ENCODE results near the gene PICALM. TPM values are rescaled to one million over a fixed set of nuclear protein-coding genes. Genes with fewer than 3 reads are reported as not detected.
A peak's percentile ranks its signal among the peaks of the same experiment; 100 is the strongest.

PICALM gene
- polyA plus RNA-seq (2011; rRNA removed) (294 and 303 TPM in 2 replicates), polyA minus RNA-seq (2011; rRNA and poly(A)+ RNA removed) (361 and 502 TPM in 2 replicates)

- TF ChIP-seq, protein P1, sequence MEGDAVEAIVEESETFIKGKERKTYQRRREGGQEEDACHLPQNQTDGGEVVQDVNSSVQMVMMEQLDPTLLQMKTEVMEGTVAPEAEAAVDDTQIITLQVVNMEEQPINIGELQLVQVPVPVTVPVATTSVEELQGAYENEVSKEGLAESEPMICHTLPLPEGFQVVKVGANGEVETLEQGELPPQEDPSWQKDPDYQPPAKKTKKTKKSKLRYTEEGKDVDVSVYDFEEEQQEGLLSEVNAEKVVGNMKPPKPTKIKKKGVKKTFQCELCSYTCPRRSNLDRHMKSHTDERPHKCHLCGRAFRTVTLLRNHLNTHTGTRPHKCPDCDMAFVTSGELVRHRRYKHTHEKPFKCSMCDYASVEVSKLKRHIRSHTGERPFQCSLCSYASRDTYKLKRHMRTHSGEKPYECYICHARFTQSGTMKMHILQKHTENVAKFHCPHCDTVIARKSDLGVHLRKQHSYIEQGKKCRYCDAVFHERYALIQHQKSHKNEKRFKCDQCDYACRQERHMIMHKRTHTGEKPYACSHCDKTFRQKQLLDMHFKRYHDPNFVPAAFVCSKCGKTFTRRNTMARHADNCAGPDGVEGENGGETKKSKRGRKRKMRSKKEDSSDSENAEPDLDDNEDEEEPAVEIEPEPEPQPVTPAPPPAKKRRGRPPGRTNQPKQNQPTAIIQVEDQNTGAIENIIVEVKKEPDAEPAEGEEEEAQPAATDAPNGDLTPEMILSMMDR (IDR thresholded peaks at IDR 0.05; ENCODE audit: low read depth, low read length) = no peak
- peak; percentile 98 for DNase-seq (ENCODE audit: low read depth, low spot score)
- Histone ChIP-seq H3K4me3 (ENCODE audit: low read depth, low read length) (peak within 1 kb of the TSS; percentile 98), H3K27ac (ENCODE audit: low read depth, low read length) (peak within 1 kb of the TSS; percentile 100), H3K9me3 (ENCODE audit: control insufficient read depth, insufficient read depth, low read length) (no peaks in the 10 kb centered on the region; the same call in 1 of the 2 replicates), H3K27me3 (ENCODE audit: control insufficient read depth, insufficient read depth, low read length) (no peaks in the 10 kb centered on the region)
- POLR2A ChIA-PET = interaction anchor here (0.5 to 2.3 kb wide), 11 partner anchors 21 to 176 kb away, joined by 3 to 21 read pairs (median 5); no protein-coding TSS in a partner anchor
- CTCF ChIA-PET = interaction anchor here (1.3 to 3.1 kb wide), 2 partner anchors 27 to 125 kb away, joined by 9 to 22 read pairs; no protein-coding TSS in a partner anchor
These were observed at the start of gene PICALM for GRCh38 chr11:86068951-86069407. PICALM (minus strand) TSS chr11:86069084; CDS start chr11:86068780, 304 bp downstream.

DNA sequence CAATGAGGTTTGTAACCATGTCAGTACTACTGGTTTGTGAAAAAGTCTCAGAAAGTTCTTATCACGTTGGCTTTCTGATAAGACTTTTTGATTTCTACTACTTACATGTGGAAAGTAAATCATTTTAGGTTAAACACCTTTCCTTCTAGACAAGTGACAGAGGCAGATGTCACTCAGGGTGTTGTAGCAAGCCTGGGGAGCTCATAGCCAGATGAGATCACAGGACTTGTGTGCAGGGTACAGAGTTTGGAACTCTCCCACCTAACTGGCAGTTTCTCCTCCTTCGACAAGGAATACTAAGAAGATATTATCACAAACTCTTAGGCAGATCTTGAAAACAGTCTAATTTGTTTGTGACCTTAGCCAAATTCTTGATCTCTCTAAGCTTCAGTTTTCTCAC, 49.4 kb upstream of the PICALM start:
- ChIA-PET CTCF (no interaction called here), POLR2A (no interaction called here)
- TF ChIP-seq, protein P1 (IDR thresholded peaks at IDR 0.05; ENCODE audit: low read depth, low read length) = no peak
- Histone ChIP-seq H3K27me3 (ENCODE audit: control insufficient read depth, insufficient read depth, low read length) (no peaks in the 10 kb centered on the region), H3K27ac (ENCODE audit: low read depth, low read length) (no peak overlapping the region), H3K9me3 (ENCODE audit: control insufficient read depth, insufficient read depth, low read length) (no peaks in the 10 kb centered on the region), H3K4me3 (ENCODE audit: low read depth, low read length) (no peak overlapping the region)
- no peak for DNase-seq (ENCODE audit: low read depth, low spot score)

DNA sequence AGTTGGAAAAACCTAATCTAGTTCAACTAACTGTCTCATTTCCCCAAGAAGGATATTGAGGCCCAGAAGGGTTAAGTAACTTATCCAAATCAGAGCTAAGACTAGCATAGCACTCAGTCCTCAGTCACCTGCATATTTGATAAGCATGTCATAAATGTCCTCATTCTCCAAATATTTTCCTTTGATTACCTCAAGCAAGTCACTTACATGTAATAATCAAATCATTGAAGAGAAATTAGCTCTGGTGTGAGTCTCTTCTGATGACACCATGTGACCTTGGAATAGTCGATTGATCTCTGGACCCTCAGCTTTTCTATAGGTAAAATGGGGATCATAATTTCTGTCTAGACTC, 48.8 kb upstream of the PICALM start:
- Histone ChIP-seq H3K27ac (ENCODE audit: low read depth, low read length) (no peak overlapping the region), H3K9me3 (ENCODE audit: control insufficient read depth, insufficient read depth, low read length) (no peaks in the 10 kb centered on the region), H3K4me3 (ENCODE audit: low read depth, low read length) (no peak overlapping the region), H3K27me3 (ENCODE audit: control insufficient read depth, insufficient read depth, low read length) (no peaks in the 10 kb centered on the region)
- ChIA-PET POLR2A (interaction anchor here (1.4 kb wide), 1 partner anchor 56 kb away, joined by 5 read pairs; no protein-coding TSS in a partner anchor), CTCF (interaction anchor here (1.1 to 1.2 kb wide), 2 partner anchors 9 to 76 kb away, joined by 4 read pairs; no protein-coding TSS in a partner anchor)
- DNase-seq (ENCODE audit: low read depth, low spot score) = no peak
- TF ChIP-seq, protein P1 (IDR thresholded peaks at IDR 0.05; ENCODE audit: low read depth, low read length) = no peak

- Histone ChIP-seq H3K27ac (ENCODE audit: low read depth, low read length) (peak overlapping the region; percentile 60), H3K4me3 (ENCODE audit: low read depth, low read length) (no peak overlapping the region), H3K27me3 (ENCODE audit: control insufficient read depth, insufficient read depth, low read length) (no peaks in the 10 kb centered on the region), H3K9me3 (ENCODE audit: control insufficient read depth, insufficient read depth, low read length) (no peaks in the 10 kb centered on the region)
- TF ChIP-seq, protein P1 (IDR thresholded peaks at IDR 0.05; ENCODE audit: low read depth, low read length) = no peak
- ChIA-PET CTCF (interaction anchor here (1.1 to 1.5 kb wide), 3 partner anchors 9 to 76 kb away, joined by 4 read pairs; no protein-coding TSS in a partner anchor), POLR2A (interaction anchor here (0.6 to 1.4 kb wide), 2 partner anchors 48 to 57 kb away, joined by 3 to 5 read pairs; partner anchors contain the start of gene PICALM)
- DNase-seq (ENCODE audit: low read depth, low spot score) = no peak
These were observed 48.3 kb upstream of the PICALM start for GRCh38 chr11:86117001-86117711.

DNA sequence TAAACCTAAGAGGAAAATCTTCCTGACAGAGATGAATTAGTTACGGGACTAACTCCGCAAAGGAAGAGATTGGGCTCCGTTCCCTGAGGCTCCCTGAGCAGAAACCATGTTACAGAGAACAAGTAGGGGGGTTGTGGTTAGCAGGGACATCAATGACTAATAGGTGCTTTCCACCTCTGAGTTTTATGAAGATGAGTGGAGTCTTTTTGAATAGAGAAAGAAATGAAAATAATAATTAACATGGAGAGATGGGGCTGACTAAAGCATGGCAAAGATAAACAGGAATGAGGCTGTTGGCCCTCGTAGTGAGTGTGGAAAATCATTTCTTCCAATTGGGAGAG, 47.5 kb upstream of the PICALM start:
- TF ChIP-seq, protein P1 (IDR thresholded peaks at IDR 0.05; ENCODE audit: low read depth, low read length) = no peak
- no peak overlapping the region for H3K4me3 ChIP-seq (ENCODE audit: low read depth, low read length)
- POLR2A ChIA-PET = interaction anchor here (0.6 to 1.4 kb wide), 3 partner anchors 26 to 58 kb away, joined by 3 to 5 read pairs (median 3); partner anchors contain the start of gene PICALM

More for the DNA sequence above, 47.5 kb upstream of the PICALM start:
- CTCF ChIA-PET = interaction anchor here (0.6 to 1.5 kb wide), 4 partner anchors 8 to 78 kb away, joined by 3 to 4 read pairs (median 4); no protein-coding TSS in a partner anchor
- Histone ChIP-seq H3K27ac (ENCODE audit: low read depth, low read length) (peak overlapping the region; percentile 80), H3K27me3 (ENCODE audit: control insufficient read depth, insufficient read depth, low read length) (no peaks in the 10 kb centered on the region), H3K9me3 (ENCODE audit: control insufficient read depth, insufficient read depth, low read length) (no peaks in the 10 kb centered on the region)
- DNase-seq (ENCODE audit: low read depth, low spot score) = peak; percentile 81

Measured in AG04450 (cell line).